GM12878 (cell line): Measurements from ENCODE around the gene SUPT4H1. TPM values are rescaled to one million over a fixed set of nuclear protein-coding genes. Genes with fewer than 3 reads are reported as not detected.

Experiments used
- ATAC-seq: fragments of 200-7000 bp; cut with Tn5 transposase; 3 replicates; pipeline ENCODE4 v1.9.1; 2020; ENCODE audit warnings: mild to moderate bottlenecking, moderate library complexity
- BruUV-seq: library from RNA; stranded (reverse); fragments of 400-500 nt; replicated peaks from 2 replicates; lab custom pipeline; 2021; lab: Mats Ljungman, UMichigan
- CTCF ChIA-PET: fragments of 300-600 bp; sonication (Branson Sonifier 250); formaldehyde crosslinking; extraction: SDS; loops from one replicate; lab custom pipeline; 2021; ENCODE audit warnings: inconsistent platforms; lab: Yijun Ruan, JAX
- POLR2A ChIA-PET: fragments of 350-600 bp; formaldehyde crosslinking; extraction: SDS; loops from one replicate; lab custom pipeline; 2021; ENCODE audit warnings: inconsistent platforms; lab: Charles Lee
- RAD21 ChIA-PET: fragments of 300-600 bp; sonication (Branson Sonifier 250); formaldehyde crosslinking; loops from one replicate; lab custom pipeline; 2023; ENCODE audit warnings: antibody characterized with exemption; ENCODE audit not compliant: unreplicated experiment; lab: Charles Lee
- SMC1A ChIA-PET: fragments of 300-600 bp; sonication (Branson Sonifier 250); formaldehyde crosslinking; loops from one replicate; lab custom pipeline; 2023; ENCODE audit not compliant: unreplicated experiment, uncharacterized antibody; lab: Charles Lee
- DNase-seq: peaks from one replicate; pipeline ENCODE4 v3.0.0-alpha.2; 2011; ENCODE audit warnings: low read depth, low spot score
- FAIRE-seq: peaks from 3 replicates; lab custom pipeline; 2011; peaks lifted over from hg19 to GRCh38; lab: Jason Lieb, UNC
- H2AFZ ChIP-seq: 2 replicates; pipeline ENCODE4 v1.6.0; 2011; ENCODE audit warnings: low read depth, low read length, control low read depth; ENCODE audit not compliant: control insufficient read depth
- H3K27ac ChIP-seq: 2 replicates; pipeline ENCODE4 v1.5.1; 2011; ENCODE audit warnings: control low read depth; ENCODE audit not compliant: control insufficient read depth, insufficient read depth
- H3K27me3 ChIP-seq, 2 experiments: replicated peaks in 1 of 2; 2 replicates each; pipeline versions ENCODE4 v1.6.0 to v1.6.1; 2011; ENCODE audit warnings: low read length in 1 of 2; ENCODE audit not compliant: control insufficient read depth in 2 of 2, insufficient read depth in 2 of 2
- H3K36me3 ChIP-seq, 2 experiments: 2 replicates each; pipeline ENCODE4 v1.5.1; 2011; ENCODE audit warnings: low read length in 1 of 2; ENCODE audit not compliant: control insufficient read depth in 2 of 2, insufficient read depth in 2 of 2
- H3K4me1 ChIP-seq: 2 replicates; pipeline ENCODE4 v1.6.1; 2011; ENCODE audit warnings: mild to moderate bottlenecking, low read length, moderate library complexity, mixed read lengths; ENCODE audit not compliant: control insufficient read depth, insufficient read depth
- H3K4me2 ChIP-seq: 2 replicates; pipeline ENCODE4 v1.6.0; 2011; ENCODE audit warnings: control low read depth; ENCODE audit not compliant: control insufficient read depth, insufficient read depth
- H3K4me3 ChIP-seq: fragments of 200-600 bp; sonication (generic); 2 replicates; pipeline ENCODE4 v1.5.1; 2016
- H3K79me2 ChIP-seq: 2 replicates; pipeline ENCODE4 v1.6.0; 2011; ENCODE audit warnings: low read length; ENCODE audit not compliant: control insufficient read depth, insufficient read depth
- H3K9ac ChIP-seq: 2 replicates; pipeline ENCODE4 v1.8.0; 2011; ENCODE audit warnings: low read length, control low read depth, mixed read lengths; ENCODE audit not compliant: control insufficient read depth, insufficient read depth
- H3K9me3 ChIP-seq: replicated peaks from 3 replicates; pipeline ENCODE4 v1.5.1; 2011; ENCODE audit warnings: mild to moderate bottlenecking, low read length; ENCODE audit not compliant: control insufficient read depth, insufficient read depth
- H4K20me1 ChIP-seq: 2 replicates; pipeline ENCODE4 v1.6.0; 2011; ENCODE audit not compliant: control insufficient read depth, insufficient read depth
- HDGF ChIP-seq: fragments of 450-650 bp; IDR thresholded peaks from 2 replicates; pipeline ENCODE4 v1.6.1; 2016; ENCODE audit warnings: antibody characterized with exemption
- IKZF1 ChIP-seq: fragments of 450-650 bp; conservative IDR thresholded peaks from 2 replicates; pipeline ENCODE4 v1.6.1; 2017; ENCODE audit warnings: antibody characterized with exemption, mild to moderate bottlenecking
- JUNB ChIP-seq: IDR thresholded peaks from 2 replicates; pipeline ENCODE4 v1.6.1; 2016; ENCODE audit warnings: antibody characterized with exemption, mild to moderate bottlenecking
- NFYA ChIP-seq: IDR thresholded peaks from 2 replicates; pipeline ENCODE4 v1.6.1; 2011; ENCODE audit warnings: low read depth, mild to moderate bottlenecking, low read length, improper control_type of control experiment, borderline replicate concordance
- NR2C2 ChIP-seq: IDR thresholded peaks from 2 replicates; pipeline ENCODE4 v1.6.1; 2011; ENCODE audit warnings: borderline replicate concordance, low read depth; ENCODE audit not compliant: control insufficient read depth, insufficient read length
- PML ChIP-seq: IDR thresholded peaks from 2 replicates; pipeline ENCODE4 v1.6.1; 2012; ENCODE audit warnings: low read length, inconsistent platforms
- POLR2AphosphoS5 ChIP-seq: IDR thresholded peaks from 2 replicates; pipeline ENCODE4 v1.6.1; 2011; ENCODE audit warnings: mild to moderate bottlenecking, low read length, inconsistent platforms
- RUNX3 ChIP-seq: IDR thresholded peaks from 2 replicates; pipeline ENCODE4 v1.6.1; 2012; ENCODE audit warnings: low read length, inconsistent platforms
- SMARCA5 ChIP-seq: fragments of 450-650 bp; IDR thresholded peaks from 2 replicates; pipeline ENCODE4 v1.6.1; 2017; ENCODE audit warnings: mild to moderate bottlenecking
- SREBF2 ChIP-seq: IDR thresholded peaks from 2 replicates; pipeline ENCODE4 v1.6.1; 2012; ENCODE audit warnings: mild to moderate bottlenecking, low read length
- WGBS: methylation state at CpG from one replicate; pipeline ENCODE4 v1.1.6; 2016; ENCODE audit warnings: low lambda C conversion rate; ENCODE audit not compliant: insufficient replicate concordance, insufficient coverage; ENCODE audit errors: missing lambda C conversion rate; 5-methylcytosine and 5-hydroxymethylcytosine counted together
- in situ Hi-C: fragments of 300-500 bp; cut with MboI; formaldehyde crosslinking; loops from 9 replicates; pipeline ENCODE4 v1.14.3; 2018; ENCODE audit warnings: mixed read lengths
- intact Hi-C: fragments of 100-400 bp; cut with micrococcal nuclease; formaldehyde crosslinking; loops from one replicate; pipeline ENCODE4 v1.14.2; 2022; ENCODE audit not compliant: unreplicated experiment
- polyA plus RNA-seq, 11 experiments: library from polyadenylated mRNA; depleted of rRNA in 4 of 11; unstranded in 6 of 11; stranded (reverse) in 5 of 11; fragments of >200 nt; fragmentation: Nextera tagmentation in 4 of 11; fragmentation: Illumina TruSeq in 1 of 11; extraction: Ambion mirVana in 4 of 11; extraction: Trizol in 1 of 11; gene quantifications; 1 replicate in 1 of 11; 2 replicates in 10 of 11; pipeline versions ENCODE4 v1.2.1 to v1.2.3, GENCODE V29; 2011 to 2016; ENCODE audit warnings: inconsistent platforms in 2 of 11, missing spikeins in 2 of 11, low read depth in 1 of 11
- total RNA-seq, 4 experiments: library from RNA; depleted of rRNA in 3 of 4; stranded (reverse); fragments of >200 nt in 3 of 4; fragmentation: Illumina TruSeq in 1 of 4; extraction: Trizol in 1 of 4; gene quantifications; 2 replicates each; pipeline versions ENCODE4 v1.2.1 to v1.2.3, GENCODE V29; 2013 to 2021
- TF ChIP-seq, protein P1 (sequence below): fragments of 450-650 bp; IDR thresholded peaks from 2 replicates; pipeline ENCODE4 v1.6.1; 2017; ENCODE audit warnings: antibody characterized with exemption, mild to moderate bottlenecking, moderate library complexity
- TF ChIP-seq, protein P2 (sequence below): fragments of 450-650 bp; formaldehyde crosslinking; IDR thresholded peaks from 2 replicates; pipeline ENCODE4 v1.5.0; 2022; ENCODE audit warnings: mild to moderate bottlenecking, missing genetic modification characterization

SUPT4H1 gene
- total and polyA plus RNA-seq, 10 of the 15 experiments (the other 5 are each of a cell fraction or from before 2014, with no cell fraction given) = 83.8 to 293 (median 128) TPM

DNA sequence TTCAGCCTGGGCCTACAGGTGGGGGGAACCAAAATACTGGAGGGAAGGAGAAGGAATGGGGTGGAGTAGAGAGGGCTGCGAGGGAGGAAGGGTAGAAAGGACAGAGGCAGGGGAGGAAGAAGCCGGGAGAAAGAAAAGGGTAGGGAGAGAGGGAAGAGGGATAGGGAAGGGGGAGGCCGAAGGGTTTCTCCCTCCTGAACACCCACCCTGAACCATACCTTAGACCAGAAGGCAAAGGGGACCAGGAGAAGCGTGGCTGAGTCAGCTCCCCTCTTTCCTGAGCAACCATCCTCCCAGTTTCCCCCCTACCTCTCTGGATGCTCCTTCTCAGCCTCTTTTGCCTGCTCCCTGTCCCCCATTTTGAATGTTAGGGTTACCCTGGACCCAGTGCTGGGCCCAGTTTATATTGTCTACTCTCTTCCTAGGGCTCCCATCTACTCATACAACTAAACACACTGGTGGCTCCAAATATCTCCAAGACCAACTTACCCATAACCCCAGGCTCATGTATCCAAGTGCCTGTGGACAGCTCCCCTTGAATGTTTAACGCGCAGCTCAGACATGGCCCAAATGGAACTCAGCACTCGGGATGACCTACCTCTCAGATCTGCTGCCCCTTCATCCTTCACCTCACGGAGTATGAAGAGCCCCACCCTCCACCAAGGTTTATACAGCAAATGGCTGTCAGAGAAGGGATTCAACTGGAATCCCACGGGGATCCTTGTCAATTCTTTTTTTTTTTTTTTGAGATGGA lies 31.3 kb downstream of the SUPT4H1 start:
- ChIA-PET CTCF (interaction anchor here (0.7 to 1.6 kb wide), 5 partner anchors 14 to 97 kb away, joined by 3 to 4 read pairs (median 3); partner anchors contain the start of genes RNF43 and SUPT4H1), SMC1A (interaction anchor here (12.9 kb wide), 1 partner anchor 23 kb away, joined by 249 read pairs; no protein-coding TSS in a partner anchor), RAD21 (interaction anchor here (10.9 kb wide), 1 partner anchor 22 kb away, joined by 227 read pairs; no protein-coding TSS in a partner anchor), POLR2A (interaction anchor here (0.6 to 8.4 kb wide), 3 partner anchors 19 to 125 kb away, joined by 5 to 77 read pairs (median 6); no protein-coding TSS in a partner anchor)
- Histone ChIP-seq H3K4me3 (no peak overlapping the region), H3K79me2 (no peaks in the 10 kb centered on the region), H3K4me2 (no peak overlapping the region), H3K9ac (no peak overlapping the region), H2AFZ (no peak overlapping the region), H3K9me3 (no peaks in the 10 kb centered on the region), H3K4me1 (peaks cover 13% of the 10 kb centered on the region), H3K36me3 (peaks cover 0 to 2% of the 10 kb centered on the region in 2 experiments; a peak in 1 of 4 replicates), H3K27ac (no peak overlapping the region), H4K20me1 (no peaks in the 10 kb centered on the region), H3K27me3 (no peaks in the 10 kb centered on the region; a peak in 1 of 4 replicates)
- 75% methylated on average over 9 of the region's 9 CpGs for WGBS
- FAIRE-seq (no peak), ATAC-seq (no peak), DNase-seq (no peak)
- no TSS peak for BruUV-seq
- no peak for TF ChIP-seq PML
- TF ChIP-seq, protein P1, sequence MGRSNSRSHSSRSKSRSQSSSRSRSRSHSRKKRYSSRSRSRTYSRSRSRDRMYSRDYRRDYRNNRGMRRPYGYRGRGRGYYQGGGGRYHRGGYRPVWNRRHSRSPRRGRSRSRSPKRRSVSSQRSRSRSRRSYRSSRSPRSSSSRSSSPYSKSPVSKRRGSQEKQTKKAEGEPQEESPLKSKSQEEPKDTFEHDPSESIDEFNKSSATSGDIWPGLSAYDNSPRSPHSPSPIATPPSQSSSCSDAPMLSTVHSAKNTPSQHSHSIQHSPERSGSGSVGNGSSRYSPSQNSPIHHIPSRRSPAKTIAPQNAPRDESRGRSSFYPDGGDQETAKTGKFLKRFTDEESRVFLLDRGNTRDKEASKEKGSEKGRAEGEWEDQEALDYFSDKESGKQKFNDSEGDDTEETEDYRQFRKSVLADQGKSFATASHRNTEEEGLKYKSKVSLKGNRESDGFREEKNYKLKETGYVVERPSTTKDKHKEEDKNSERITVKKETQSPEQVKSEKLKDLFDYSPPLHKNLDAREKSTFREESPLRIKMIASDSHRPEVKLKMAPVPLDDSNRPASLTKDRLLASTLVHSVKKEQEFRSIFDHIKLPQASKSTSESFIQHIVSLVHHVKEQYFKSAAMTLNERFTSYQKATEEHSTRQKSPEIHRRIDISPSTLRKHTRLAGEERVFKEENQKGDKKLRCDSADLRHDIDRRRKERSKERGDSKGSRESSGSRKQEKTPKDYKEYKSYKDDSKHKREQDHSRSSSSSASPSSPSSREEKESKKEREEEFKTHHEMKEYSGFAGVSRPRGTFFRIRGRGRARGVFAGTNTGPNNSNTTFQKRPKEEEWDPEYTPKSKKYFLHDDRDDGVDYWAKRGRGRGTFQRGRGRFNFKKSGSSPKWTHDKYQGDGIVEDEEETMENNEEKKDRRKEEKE = no peak
- no peak for TF ChIP-seq HDGF
- TF ChIP-seq RUNX3 = no peak
- TF ChIP-seq NR2C2 = no peak
- TF ChIP-seq IKZF1 = no peak
- no peak for TF ChIP-seq SREBF2
- TF ChIP-seq, protein P2, sequence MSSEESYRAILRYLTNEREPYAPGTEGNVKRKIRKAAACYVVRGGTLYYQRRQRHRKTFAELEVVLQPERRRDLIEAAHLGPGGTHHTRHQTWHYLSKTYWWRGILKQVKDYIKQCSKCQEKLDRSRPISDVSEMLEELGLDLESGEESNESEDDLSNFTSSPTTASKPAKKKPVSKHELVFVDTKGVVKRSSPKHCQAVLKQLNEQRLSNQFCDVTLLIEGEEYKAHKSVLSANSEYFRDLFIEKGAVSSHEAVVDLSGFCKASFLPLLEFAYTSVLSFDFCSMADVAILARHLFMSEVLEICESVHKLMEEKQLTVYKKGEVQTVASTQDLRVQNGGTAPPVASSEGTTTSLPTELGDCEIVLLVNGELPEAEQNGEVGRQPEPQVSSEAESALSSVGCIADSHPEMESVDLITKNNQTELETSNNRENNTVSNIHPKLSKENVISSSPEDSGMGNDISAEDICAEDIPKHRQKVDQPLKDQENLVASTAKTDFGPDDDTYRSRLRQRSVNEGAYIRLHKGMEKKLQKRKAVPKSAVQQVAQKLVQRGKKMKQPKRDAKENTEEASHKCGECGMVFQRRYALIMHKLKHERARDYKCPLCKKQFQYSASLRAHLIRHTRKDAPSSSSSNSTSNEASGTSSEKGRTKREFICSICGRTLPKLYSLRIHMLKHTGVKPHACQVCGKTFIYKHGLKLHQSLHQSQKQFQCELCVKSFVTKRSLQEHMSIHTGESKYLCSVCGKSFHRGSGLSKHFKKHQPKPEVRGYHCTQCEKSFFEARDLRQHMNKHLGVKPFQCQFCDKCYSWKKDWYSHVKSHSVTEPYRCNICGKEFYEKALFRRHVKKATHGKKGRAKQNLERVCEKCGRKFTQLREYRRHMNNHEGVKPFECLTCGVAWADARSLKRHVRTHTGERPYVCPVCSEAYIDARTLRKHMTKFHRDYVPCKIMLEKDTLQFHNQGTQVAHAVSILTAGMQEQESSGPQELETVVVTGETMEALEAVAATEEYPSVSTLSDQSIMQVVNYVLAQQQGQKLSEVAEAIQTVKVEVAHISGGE (CRISPR knock-in tag) = no peak
- TF ChIP-seq SMARCA5 = no peak
- no peak for TF ChIP-seq NFYA
- TF ChIP-seq JUNB = no peak
- no peak for TF ChIP-seq POLR2AphosphoS5
- in situ Hi-C loops (no loop called here), intact Hi-C loops (no loop called here)
